Fibroblast of pulmonary artery (primary cell): ENCODE results near the gene QSOX2.
A peak's percentile ranks its signal among the peaks of the same experiment; 100 is the strongest.

Experiments used
- DNase-seq: peaks from one replicate; pipeline ENCODE4 v3.0.0-alpha.2; 2010; ENCODE audit warnings: low read depth
- H3K4me3 ChIP-seq: replicated peaks from 2 replicates; pipeline ENCODE4 v1.5.1; 2011; ENCODE audit warnings: low read depth, mild to moderate bottlenecking, control low read depth, low read length, moderate library complexity
- CTCF ChIP-seq: IDR thresholded peaks from 2 replicates; pipeline ENCODE4 v1.5.1; 2011; ENCODE audit warnings: mild to moderate bottlenecking, control low read depth, low read length, inconsistent platforms; ENCODE audit errors: missing control alignments

The QSOX2 gene

GRCh38 chr9:136228107-136228875, 17.3 kb downstream of the QSOX2 start:
- DNase-seq: peak; percentile 48
- TF ChIP-seq CTCF: no peak
- H3K4me3 ChIP-seq: no peak overlapping the region

- no peak for TF ChIP-seq CTCF
- no peak overlapping the region for H3K4me3 ChIP-seq
- DNase-seq: no peak
Measured at GRCh38 chr9:136226680-136227407, 18.8 kb downstream of the QSOX2 start.

GRCh38 chr9:136225748-136226679, 19.6 kb downstream of the QSOX2 start:
- DNase-seq: peak; percentile 53
- TF ChIP-seq CTCF: peak; percentile 91
- no peak overlapping the region for H3K4me3 ChIP-seq

- no peak for DNase-seq
- H3K4me3 ChIP-seq: no peak overlapping the region
- no peak for TF ChIP-seq CTCF
Measured at GRCh38 chr9:136225366-136225747, 20.3 kb downstream of the QSOX2 start.

GRCh38 chr9:136223871-136224640, 21.6 kb downstream of the QSOX2 start:
- no peak for DNase-seq
- no peak for TF ChIP-seq CTCF
- H3K4me3 ChIP-seq: no peak overlapping the region

- no peak for DNase-seq
- TF ChIP-seq CTCF: no peak
- no peak overlapping the region for H3K4me3 ChIP-seq
Measured at GRCh38 chr9:136222906-136223285, 22.7 kb downstream of the QSOX2 start.
